Gastroesophageal sphincter (tissue), 4 donors: ENCODE data around the gene LHB. TPM values are rescaled to one million over a fixed set of nuclear protein-coding genes. Genes with fewer than 3 reads are reported as not detected.
"Not testable (repeated sequence)": the region's sequence is repeated elsewhere in the genome, so short reads cannot be mapped to it uniquely, and the experiment has no call there.

Source experiments
- ATAC-seq: fragments of 150-250 bp; one replicate; pipeline ENCODE4 v1.9.1; 2016; ENCODE audit warnings: mild to moderate bottlenecking, moderate library complexity
- H3K27ac ChIP-seq, 4 donors: fragments of 200-600 bp; sonication (generic) in 3 of 4; 1 replicate in 3 of 4; 2 replicates in 1 of 4; pipeline ENCODE4 v1.5.1; 2016 to 2019
- H3K27me3 ChIP-seq: fragments of 200-600 bp; sonication (generic); one replicate; pipeline ENCODE4 v1.5.1; 2019
- H3K36me3 ChIP-seq, 2 donors: fragments of 200-600 bp; sonication (generic); one replicate each; pipeline ENCODE4 v1.5.1; 2019; ENCODE audit warnings: control low read depth in 1 of 2
- H3K4me1 ChIP-seq, 3 donors: fragments of 200-600 bp; sonication (generic); 1 replicate in 2 of 3; 2 replicates in 1 of 3; pipeline ENCODE4 v1.5.1; 2016 to 2019; ENCODE audit warnings: control low read depth in 2 of 3
- H3K4me3 ChIP-seq, 2 donors: fragments of 200-600 bp; sonication (generic); one replicate each; pipeline ENCODE4 v1.5.1; 2019; ENCODE audit warnings: mild to moderate bottlenecking in 1 of 2, moderate library complexity in 1 of 2
- H3K9me3 ChIP-seq, 3 donors: fragments of 200-600 bp; sonication (generic); one replicate each; pipeline ENCODE4 v1.5.1; 2017 to 2019; ENCODE audit warnings: control low read depth in 2 of 3
- CTCF ChIP-seq, 4 experiments: fragments of 200-600 bp in 2 of 4; fragments of 450-650 bp in 2 of 4; sonication (generic) in 1 of 4; IDR thresholded peaks; one replicate each; pipeline ENCODE4 v1.5.1; 2017 to 2019; ENCODE audit warnings: antibody characterized with exemption in 4 of 4, mild to moderate bottlenecking in 2 of 4, moderate library complexity in 2 of 4
- EP300 ChIP-seq: sonication (generic); formaldehyde crosslinking; IDR thresholded peaks from one replicate; pipeline ENCODE4 v1.6.1; 2017; ENCODE audit warnings: antibody characterized with exemption, mild to moderate bottlenecking
- POLR2A ChIP-seq, 2 donors: fragments of 450-650 bp; IDR thresholded peaks; one replicate each; pipeline ENCODE4 v1.6.1; 2017; ENCODE audit warnings: antibody characterized with exemption in 2 of 2, mild to moderate bottlenecking in 2 of 2, moderate library complexity in 1 of 2
- POLR2AphosphoS5 ChIP-seq: sonication (generic); formaldehyde crosslinking; IDR thresholded peaks from one replicate; pipeline ENCODE4 v1.6.1; 2017; ENCODE audit warnings: antibody characterized with exemption
- WGBS, 2 donors: methylation state at CpG; one replicate each; pipeline ENCODE4 v1.1.5; 2018; ENCODE audit warnings: low coverage in 1 of 2; 5-methylcytosine and 5-hydroxymethylcytosine counted together
- total RNA-seq, 4 donors: library from RNA; depleted of rRNA; stranded (reverse); fragments of >200 nt; gene quantifications; one replicate each; pipeline ENCODE4 v1.1.0, GENCODE V29; 2016

The LHB gene
- total RNA-seq, 4 donors from 2014 or later, result not detected

GRCh38 chr19:49020931-49021895 lies 4.3 kb upstream of the LHB start:
- Histone ChIP-seq H3K27ac (no peak overlapping the region), H3K36me3 (peaks cover 0 to 3% of the 10 kb centered on the region in 2 donors), H3K27me3 (peaks cover 53% of the 10 kb centered on the region), H3K4me1 (peaks cover 0 to 27% (median 7%) of the 10 kb centered on the region in 3 donors), H3K9me3 (no peaks in the 10 kb centered on the region), H3K4me3 (no peak overlapping the region)
- WGBS, 2 donors, result 35 to 54% methylated on average over 9 to 14 of the region's 16 CpGs
- ATAC-seq, result no peak
- TF ChIP-seq POLR2A (IDR thresholded peaks at IDR 0.05) (no peak), CTCF (IDR thresholded peaks at IDR 0.05) (no peak), POLR2AphosphoS5 (no peak), EP300 (no peak)

GRCh38 chr19:49020342-49020741 lies 3.5 kb upstream of the LHB start:
- 50% methylated on average over 1 of the region's 11 CpGs; no CpG with 5 or more reads in 1 of the 2 donors for WGBS, 2 donors
- Histone ChIP-seq H3K27me3 (peaks cover 54% of the 10 kb centered on the region), H3K4me3 (no peak overlapping the region), H3K36me3 (peaks cover 0 to 12% of the 10 kb centered on the region in 2 donors), H3K4me1 (peaks cover 0 to 27% (median 7%) of the 10 kb centered on the region in 3 donors), H3K9me3 (no peaks in the 10 kb centered on the region), H3K27ac (no peak overlapping the region)
- no peak for ATAC-seq
- TF ChIP-seq POLR2A (IDR thresholded peaks at IDR 0.05), result no peak
- no peak for TF ChIP-seq EP300
- no peak for TF ChIP-seq CTCF (IDR thresholded peaks at IDR 0.05)
- TF ChIP-seq POLR2AphosphoS5, result no peak

GRCh38 chr19:49019242-49019932 lies 2.5 kb upstream of the LHB start:
- Histone ChIP-seq H3K9me3 (no peaks in the 10 kb centered on the region), H3K27me3 (peaks cover 54% of the 10 kb centered on the region), H3K4me3 (peak overlapping the region in 1 of 2 donors; percentile 53), H3K36me3 (peaks cover 0 to 21% of the 10 kb centered on the region in 2 donors), H3K4me1 (peaks cover 0 to 27% (median 7%) of the 10 kb centered on the region in 3 donors), H3K27ac (no peak overlapping the region)
- 15 to 34% methylated on average over 6 to 28 of the region's 41 CpGs for WGBS, 2 donors
- ATAC-seq, result peak; percentile 24
- no peak for TF ChIP-seq CTCF (IDR thresholded peaks at IDR 0.05)
- no peak for TF ChIP-seq POLR2A (IDR thresholded peaks at IDR 0.05)
- TF ChIP-seq EP300, result no peak
- no peak for TF ChIP-seq POLR2AphosphoS5

GRCh38 chr19:49018388-49019241 lies 1.7 kb upstream of the LHB start:
- not testable (repeated sequence) for ATAC-seq, H3K9me3 ChIP-seq
- peak overlapping the region in 1 of 4 donors; percentile 27 for H3K27ac ChIP-seq
- 0 to 1% methylated on average over 1 to 13 of the region's 50 CpGs for WGBS, 2 donors
- peaks cover 0 to 28% of the 10 kb centered on the region in 2 donors for H3K36me3 ChIP-seq
- H3K4me1 ChIP-seq, result peaks cover 0 to 27% (median 7%) of the 10 kb centered on the region in 3 donors
- H3K27me3 ChIP-seq, result peaks cover 54% of the 10 kb centered on the region
- peak overlapping the region; percentile 25 to 53 for H3K4me3 ChIP-seq
